Fibroblast of lung (primary cell): ENCODE data around the gene KCNMA1. TPM values are rescaled to one million over a fixed set of nuclear protein-coding genes. Genes with fewer than 3 reads are reported as not detected.

Experiments
- DNase-seq, 2 donors: peaks; one replicate each; pipeline versions ENCODE4 v3.0.0 to v3.0.0-alpha.2; 2010; ENCODE audit warnings: low read depth in 2 of 2
- H2AFZ ChIP-seq: 2 replicates; pipeline ENCODE4 v1.5.1; 2012; ENCODE audit warnings: low read length, control low read depth, inconsistent platforms
- H3K27ac ChIP-seq: 2 replicates; pipeline ENCODE4 v1.5.1; 2011; ENCODE audit warnings: low read length, control low read depth; ENCODE audit not compliant: insufficient read depth
- H3K27me3 ChIP-seq: 2 replicates; pipeline ENCODE4 v1.5.1; 2011; ENCODE audit warnings: mild to moderate bottlenecking, low read length; ENCODE audit not compliant: control insufficient read depth, insufficient read depth
- H3K36me3 ChIP-seq: 2 replicates; pipeline ENCODE4 v1.5.1; 2011; ENCODE audit warnings: low read length; ENCODE audit not compliant: control insufficient read depth, insufficient read depth
- H3K4me1 ChIP-seq: 2 replicates; pipeline ENCODE4 v1.5.1; 2011; ENCODE audit warnings: low read length; ENCODE audit not compliant: control insufficient read depth, insufficient read depth; ENCODE audit errors: extremely low read depth
- H3K4me2 ChIP-seq: 2 replicates; pipeline ENCODE4 v1.5.1; 2011; ENCODE audit warnings: low read length, control low read depth; ENCODE audit not compliant: insufficient read depth; ENCODE audit errors: extremely low read depth
- H3K4me3 ChIP-seq, 4 experiments: fragments of 200-600 bp in 1 of 4; sonication (generic) in 1 of 4; replicated peaks in 1 of 4; 2 replicates each; pipeline ENCODE4 v1.5.1; 2011 to 2016; ENCODE audit warnings: low read length in 4 of 4, low read depth in 3 of 4, mild to moderate bottlenecking in 3 of 4, control low read depth in 2 of 4, inconsistent platforms in 1 of 4, mixed read lengths in 1 of 4; ENCODE audit not compliant: insufficient read depth in 1 of 4; ENCODE audit errors: control extremely low read depth in 1 of 4
- H3K79me2 ChIP-seq: 2 replicates; pipeline ENCODE4 v1.5.1; 2012; ENCODE audit warnings: mild to moderate bottlenecking, low read length, inconsistent platforms; ENCODE audit not compliant: control insufficient read depth, insufficient read depth
- H3K9ac ChIP-seq: 2 replicates; pipeline ENCODE4 v1.5.1; 2011; ENCODE audit warnings: mild to moderate bottlenecking, low read length, control low read depth; ENCODE audit not compliant: insufficient read depth
- H3K9me3 ChIP-seq: 2 replicates; pipeline ENCODE4 v1.5.1; 2012; ENCODE audit warnings: low read depth, low read length; ENCODE audit not compliant: control insufficient read depth, insufficient read depth
- H4K20me1 ChIP-seq: 2 replicates; pipeline ENCODE4 v1.5.1; 2011; ENCODE audit warnings: low read length; ENCODE audit not compliant: control insufficient read depth, insufficient read depth; ENCODE audit errors: extremely low read depth
- EZH2 ChIP-seq: IDR thresholded peaks from 2 replicates; pipeline ENCODE4 v1.5.1; 2012; ENCODE audit warnings: low read length, control low read depth, mild to moderate bottlenecking; ENCODE audit errors: missing control alignments
- polyA plus RNA-seq, 2 donors: library from polyadenylated mRNA; depleted of rRNA in 1 of 2; stranded (reverse) in 1 of 2; unstranded in 1 of 2; fragments of >200 nt; gene quantifications; 2 replicates each; pipeline ENCODE4 v1.2.1, GENCODE V29; 2011 to 2012; ENCODE audit warnings: missing spikeins in 1 of 2
- total RNA-seq: library from RNA; depleted of rRNA; stranded (reverse); fragments of >200 nt; gene quantifications from 2 replicates; pipeline ENCODE4 v1.2.1, GENCODE V29; 2014
- TF ChIP-seq, protein P1 (sequence below), 2 donors: IDR thresholded peaks in 1 of 2; conservative IDR thresholded peaks in 1 of 2; 1 replicate in 1 of 2; 2 replicates in 1 of 2; pipeline ENCODE4 v1.5.1; 2011 to 2012; ENCODE audit warnings: low read length in 2 of 2, control low read depth in 1 of 2, inconsistent platforms in 1 of 2, low read depth in 1 of 2, mild to moderate bottlenecking in 1 of 2

KCNMA1 gene
- total and polyA plus RNA-seq, 2 donors (not counting 1 experiment from before 2014, with no cell fraction given): 31.0 to 138 TPM

DNA sequence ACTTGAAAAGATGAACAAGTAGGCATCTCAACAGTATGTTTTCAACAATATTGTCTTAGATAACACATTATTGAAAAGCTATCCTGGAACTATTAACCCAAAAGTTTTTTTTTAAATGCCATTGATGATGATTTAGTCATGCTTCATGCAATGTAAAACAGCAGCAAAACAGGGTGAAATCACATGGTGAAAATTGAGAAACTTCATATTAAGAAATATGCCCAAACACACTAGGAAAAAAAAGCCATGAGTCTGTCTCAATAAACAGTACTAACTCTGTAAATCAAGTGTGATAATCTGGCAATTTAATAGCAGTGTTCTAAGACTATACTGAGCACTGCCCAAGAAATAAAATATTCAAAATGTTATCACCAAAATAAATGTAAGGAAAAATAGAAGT, 613.1 kb downstream of the KCNMA1 start:
- H3K4me1 ChIP-seq: no peaks in the 10 kb centered on the region
- no peak overlapping the region for H3K9ac ChIP-seq
- no peaks in the 10 kb centered on the region for H4K20me1 ChIP-seq
- no peak overlapping the region for H3K4me2 ChIP-seq
- H3K79me2 ChIP-seq: no peaks in the 10 kb centered on the region
- H3K36me3 ChIP-seq: no peaks in the 10 kb centered on the region
- peak in 1 of 2 donors; percentile 38 for DNase-seq
- TF ChIP-seq, protein P1, sequence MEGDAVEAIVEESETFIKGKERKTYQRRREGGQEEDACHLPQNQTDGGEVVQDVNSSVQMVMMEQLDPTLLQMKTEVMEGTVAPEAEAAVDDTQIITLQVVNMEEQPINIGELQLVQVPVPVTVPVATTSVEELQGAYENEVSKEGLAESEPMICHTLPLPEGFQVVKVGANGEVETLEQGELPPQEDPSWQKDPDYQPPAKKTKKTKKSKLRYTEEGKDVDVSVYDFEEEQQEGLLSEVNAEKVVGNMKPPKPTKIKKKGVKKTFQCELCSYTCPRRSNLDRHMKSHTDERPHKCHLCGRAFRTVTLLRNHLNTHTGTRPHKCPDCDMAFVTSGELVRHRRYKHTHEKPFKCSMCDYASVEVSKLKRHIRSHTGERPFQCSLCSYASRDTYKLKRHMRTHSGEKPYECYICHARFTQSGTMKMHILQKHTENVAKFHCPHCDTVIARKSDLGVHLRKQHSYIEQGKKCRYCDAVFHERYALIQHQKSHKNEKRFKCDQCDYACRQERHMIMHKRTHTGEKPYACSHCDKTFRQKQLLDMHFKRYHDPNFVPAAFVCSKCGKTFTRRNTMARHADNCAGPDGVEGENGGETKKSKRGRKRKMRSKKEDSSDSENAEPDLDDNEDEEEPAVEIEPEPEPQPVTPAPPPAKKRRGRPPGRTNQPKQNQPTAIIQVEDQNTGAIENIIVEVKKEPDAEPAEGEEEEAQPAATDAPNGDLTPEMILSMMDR (conservative IDR thresholded peaks at IDR 0.05 in 1 of 2, IDR thresholded peaks at IDR 0.05 in 1 of 2; ENCODE audit: low read depth in 1 of 2, low read length in 2 of 2): no peak
- no peak for TF ChIP-seq EZH2
- no peak overlapping the region for H3K4me3 ChIP-seq
- no peaks in the 10 kb centered on the region for H3K27me3 ChIP-seq
- H3K9me3 ChIP-seq: no peaks in the 10 kb centered on the region
- H3K27ac ChIP-seq: no peak overlapping the region
- H2AFZ ChIP-seq: no peak overlapping the region

DNA sequence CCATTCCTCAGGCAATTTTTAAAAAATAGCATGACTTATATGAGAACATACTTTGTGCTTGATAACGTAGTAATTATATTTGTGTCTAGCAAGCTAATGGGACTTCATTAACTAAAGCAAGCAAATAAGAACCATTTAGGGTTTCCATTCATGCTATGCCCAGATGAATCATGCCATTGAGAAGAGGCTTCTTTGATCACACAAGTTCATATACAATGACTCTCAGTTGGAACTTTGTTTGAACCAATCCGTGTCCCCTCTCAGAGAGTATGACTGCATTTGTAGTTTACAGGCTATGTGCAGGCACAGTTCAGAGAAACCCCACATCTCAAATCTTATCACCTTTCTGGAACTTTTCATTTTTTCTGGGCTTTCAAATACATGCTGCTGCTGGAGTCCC, 614.2 kb downstream of the KCNMA1 start:
- Histone ChIP-seq H3K9ac (no peak overlapping the region), H3K4me2 (no peak overlapping the region), H3K4me1 (no peaks in the 10 kb centered on the region), H3K79me2 (no peaks in the 10 kb centered on the region), H3K27ac (no peak overlapping the region), H3K27me3 (no peaks in the 10 kb centered on the region), H4K20me1 (no peaks in the 10 kb centered on the region), H3K9me3 (no peaks in the 10 kb centered on the region), H2AFZ (no peak overlapping the region), H3K4me3 (no peak overlapping the region), H3K36me3 (no peaks in the 10 kb centered on the region)
- no peak for DNase-seq
- no peak for TF ChIP-seq EZH2
- TF ChIP-seq, protein P1 (conservative IDR thresholded peaks at IDR 0.05 in 1 of 2, IDR thresholded peaks at IDR 0.05 in 1 of 2; ENCODE audit: low read depth in 1 of 2, low read length in 2 of 2): no peak

DNA sequence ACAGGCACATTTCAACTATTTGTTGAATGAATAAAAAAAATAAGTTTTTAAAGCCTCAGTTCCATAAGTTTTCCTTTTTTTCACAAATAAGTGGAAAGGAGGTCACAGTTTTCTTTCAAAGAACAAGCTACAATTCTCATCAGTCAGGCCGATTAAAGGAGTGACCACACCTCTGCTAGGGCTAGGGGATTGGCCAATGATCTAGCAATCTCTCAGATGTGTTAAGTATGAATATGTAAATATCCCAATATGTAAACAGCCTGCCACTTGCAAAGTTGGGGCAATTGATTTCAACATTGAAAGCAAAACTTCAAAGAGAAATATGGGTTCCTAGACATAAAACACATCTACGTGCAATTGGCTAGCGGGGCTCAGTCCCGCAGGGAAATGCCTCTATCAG, 614.9 kb downstream of the KCNMA1 start:
- H2AFZ ChIP-seq: no peak overlapping the region
- H3K4me3 ChIP-seq: no peak overlapping the region
- TF ChIP-seq, protein P1 (conservative IDR thresholded peaks at IDR 0.05 in 1 of 2, IDR thresholded peaks at IDR 0.05 in 1 of 2; ENCODE audit: low read depth in 1 of 2, low read length in 2 of 2): no peak
- TF ChIP-seq EZH2: no peak
- H3K4me2 ChIP-seq: no peak overlapping the region
- no peaks in the 10 kb centered on the region for H3K4me1 ChIP-seq
- H3K9me3 ChIP-seq: no peaks in the 10 kb centered on the region
- no peak for DNase-seq
- no peak overlapping the region for H3K9ac ChIP-seq
- no peaks in the 10 kb centered on the region for H3K79me2 ChIP-seq
- no peaks in the 10 kb centered on the region for H3K27me3 ChIP-seq
- no peak overlapping the region for H3K27ac ChIP-seq
- H3K36me3 ChIP-seq: no peaks in the 10 kb centered on the region
- H4K20me1 ChIP-seq: no peaks in the 10 kb centered on the region
